HCT116 (cell line): ENCODE data around the gene PLOD2. TPM values are rescaled to one million over a fixed set of nuclear protein-coding genes. Genes with fewer than 3 reads are reported as not detected.

ENCODE experiments used
- ATAC-seq: fragments of 200-7000 bp; cut with Tn5 transposase; 2 replicates; pipeline ENCODE4 v1.9.1; 2020; ENCODE audit warnings: mild to moderate bottlenecking, moderate library complexity
- BruUV-seq: library from RNA; stranded (reverse); fragments of 400-500 nt; replicated peaks from 2 replicates; lab custom pipeline; 2021; lab: Mats Ljungman, UMichigan
- CTCF ChIA-PET: fragments of 300-600 bp; sonication (Branson Sonifier 250); formaldehyde crosslinking; loops from one replicate; lab custom pipeline; 2021; ENCODE audit warnings: antibody characterized with exemption; lab: Charles Lee
- POLR2A ChIA-PET: fragments of 300-600, 350-600 bp; sonication (Branson Sonifier 250); formaldehyde crosslinking; loops from one replicate; lab custom pipeline; 2021; ENCODE audit warnings: antibody characterized with exemption; lab: Charles Lee
- RAD21 ChIA-PET, 2 experiments: fragments of 300-600 bp; sonication (Branson Sonifier 250); formaldehyde crosslinking; loops; one replicate each; lab custom pipeline; 2023; ENCODE audit warnings: low total read pairs in 2 of 2; ENCODE audit not compliant: uncharacterized antibody in 2 of 2, unreplicated experiment in 2 of 2, low non-redundant PET in 1 of 2; lab: Charles Lee
- DNase-seq: peaks from one replicate; pipeline ENCODE4 v3.0.0-alpha.2; 2010; ENCODE audit warnings: low read depth, low spot score
- H2AFZ ChIP-seq: fragments of 200-600 bp; shearing (Covaris generic), sonication (generic); 2 replicates; pipeline ENCODE4 v1.6.1; 2017; ENCODE audit warnings: low read depth, mixed run types, mixed read lengths, antibody characterized with exemption, low read length; ENCODE audit not compliant: poor library complexity, severe bottlenecking
- H3K27ac ChIP-seq: 2 replicates; pipeline ENCODE4 v1.5.1; 2012; ENCODE audit warnings: low read depth, low read length
- H3K27me3 ChIP-seq: fragments of 200-600 bp; sonication (generic); 2 replicates; pipeline ENCODE4 v1.6.1; 2016; ENCODE audit warnings: mixed run types, low read length, mixed read lengths; ENCODE audit not compliant: insufficient read depth
- H3K36me3 ChIP-seq, 2 experiments: fragments of 200-500 bp in 1 of 2; fragments of 200-600 bp in 1 of 2; sonication (Bioruptor generic) in 1 of 2; sonication (generic) in 1 of 2; 2 replicates each; pipeline versions ENCODE4 v1.5.1 to v1.6.1; 2014 to 2016; ENCODE audit warnings: low read length in 2 of 2, inconsistent platforms in 1 of 2, mixed read lengths in 1 of 2, mixed run types in 1 of 2; ENCODE audit not compliant: insufficient read depth in 2 of 2, control insufficient read depth in 1 of 2
- H3K4me1 ChIP-seq, 2 experiments: fragments of 200-600 bp in 1 of 2; sonication (generic) in 1 of 2; 2 replicates each; pipeline versions ENCODE4 v1.5.1 to v1.6.1; 2012 to 2017; ENCODE audit warnings: low read length in 2 of 2, inconsistent platforms in 1 of 2, mild to moderate bottlenecking in 1 of 2, mixed read lengths in 1 of 2, mixed run types in 1 of 2, moderate library complexity in 1 of 2; ENCODE audit not compliant: insufficient read depth in 2 of 2, control insufficient read depth in 1 of 2
- H3K4me2 ChIP-seq: fragments of 200-600 bp; sonication (generic); 2 replicates; pipeline ENCODE4 v1.6.1; 2017; ENCODE audit warnings: mixed run types, low read length, mixed read lengths
- H3K4me3 ChIP-seq, 2 experiments: fragments of 200-600 bp in 1 of 2; sonication (generic) in 1 of 2; replicated peaks in 1 of 2; 2 replicates each; pipeline ENCODE4 v1.5.1; 2011 to 2016; ENCODE audit warnings: low read length in 2 of 2, control low read depth in 1 of 2, low read depth in 1 of 2, mild to moderate bottlenecking in 1 of 2, mixed read lengths in 1 of 2, mixed run types in 1 of 2
- H3K79me2 ChIP-seq: fragments of 200-600 bp; sonication (generic); 2 replicates; pipeline ENCODE4 v1.6.1; 2017; ENCODE audit warnings: mild to moderate bottlenecking, mixed run types, low read length, moderate library complexity, mixed read lengths; ENCODE audit not compliant: insufficient read depth
- H3K9ac ChIP-seq: fragments of 200-600 bp; sonication (generic); 2 replicates; pipeline ENCODE4 v1.6.1; 2016; ENCODE audit warnings: low read length, mixed read lengths
- H3K9me2 ChIP-seq: fragments of 200-600 bp; sonication (generic), shearing (Covaris generic); 2 replicates; pipeline ENCODE4 v1.6.1; 2017; ENCODE audit warnings: mixed run types, mild to moderate bottlenecking, moderate library complexity; ENCODE audit not compliant: insufficient read depth
- H3K9me3 ChIP-seq, 2 experiments: fragments of 200-500 bp in 1 of 2; fragments of 200-600 bp in 1 of 2; sonication (Bioruptor generic) in 1 of 2; sonication (generic) in 1 of 2; 2 replicates each; pipeline ENCODE4 v1.6.1; 2014 to 2017; ENCODE audit warnings: low read length in 2 of 2, mixed read lengths in 2 of 2, inconsistent platforms in 1 of 2, low read depth in 1 of 2, mild to moderate bottlenecking in 1 of 2, mixed run types in 1 of 2, moderate library complexity in 1 of 2; ENCODE audit not compliant: control insufficient read depth in 1 of 2, insufficient read depth in 1 of 2
- H4K20me1 ChIP-seq: fragments of 200-600 bp; sonication (generic), shearing (Covaris generic); 2 replicates; pipeline ENCODE4 v1.6.1; 2017; ENCODE audit warnings: mixed run types, mild to moderate bottlenecking, moderate library complexity; ENCODE audit not compliant: insufficient read depth
- CTCF ChIP-seq, 3 experiments: fragments of 200-600 bp in 1 of 3; sonication (generic) in 1 of 3; IDR thresholded peaks in 2 of 3; conservative IDR thresholded peaks in 1 of 3; 2 replicates each; pipeline ENCODE4 v1.5.1; 2012 to 2017; ENCODE audit warnings: low read depth in 2 of 3, low read length in 2 of 3, antibody characterized with exemption in 1 of 3, borderline replicate concordance in 1 of 3, control low read depth in 1 of 3, mild to moderate bottlenecking in 1 of 3, mixed read lengths in 1 of 3, mixed run types in 1 of 3, moderate library complexity in 1 of 3; ENCODE audit not compliant: insufficient read depth in 1 of 3
- FOSL1 ChIP-seq: IDR thresholded peaks from 2 replicates; pipeline ENCODE4 v1.6.1; 2012; ENCODE audit warnings: low read depth
- JUND ChIP-seq: IDR thresholded peaks from 2 replicates; pipeline ENCODE4 v1.6.1; 2012
- MAX ChIP-seq: IDR thresholded peaks from 2 replicates; pipeline ENCODE4 v1.6.1; 2012
- SRF ChIP-seq: IDR thresholded peaks from 2 replicates; pipeline ENCODE4 v1.6.1; 2012; ENCODE audit warnings: low read depth
- TCF7L2 ChIP-seq: IDR thresholded peaks from 2 replicates; pipeline ENCODE4 v1.7.0; 2011; ENCODE audit warnings: borderline replicate concordance, inconsistent platforms; ENCODE audit not compliant: insufficient read depth, insufficient read length; ENCODE audit errors: extremely low read depth
- intact Hi-C: fragments of 100-400 bp; cut with micrococcal nuclease; formaldehyde crosslinking; loops from 2 replicates; pipeline ENCODE4 v1.10.0; 2022
- total RNA-seq: library from RNA; stranded (reverse); gene quantifications from one replicate; pipeline ENCODE4 v1.2.1, GENCODE V29; 2021; ENCODE audit not compliant: unreplicated experiment

The PLOD2 gene
- total RNA-seq, 1 experiment from 2014 or later: 25.8 TPM

GRCh38 chr3:146160321-146160963, 542 bp downstream of the PLOD2 start:
- CTCF ChIA-PET: interaction anchor here (0.7 to 1.3 kb wide), 4 partner anchors 27 to 384 kb away, joined by 3 to 8 read pairs (median 4); no protein-coding TSS in a partner anchor

More at GRCh38 chr3:146160321-146160963, 542 bp downstream of the PLOD2 start:
- Histone ChIP-seq H3K4me3 (peak overlapping the region; percentile 64 to 71), H3K27ac (peak overlapping the region; percentile 69), H3K4me1 (peaks cover 9 to 20% of the 10 kb centered on the region in 2 experiments; a peak in 3 of 4 replicates), H3K4me2 (peak overlapping the region; percentile 89), H2AFZ (peak overlapping the region; percentile 55), H3K36me3 (no peaks in the 10 kb centered on the region), H3K79me2 (no peaks in the 10 kb centered on the region), H3K27me3 (no peaks in the 10 kb centered on the region), H3K9ac (peak overlapping the region; percentile 70), H4K20me1 (no peaks in the 10 kb centered on the region), H3K9me3 (no peaks in the 10 kb centered on the region), H3K9me2 (no peaks in the 10 kb centered on the region)
- ChIA-PET RAD21 (no interaction called here), POLR2A (no interaction called here)
- BruUV-seq: no TSS peak
- DNase-seq: peak; percentile 57
- peak; percentile 63 for ATAC-seq
- TF ChIP-seq MAX (peak; percentile 55; the same call in 1 of the 2 replicates), CTCF (IDR thresholded peaks at IDR 0.05 in 2 of 3, conservative IDR thresholded peaks at IDR 0.05 in 1 of 3; ENCODE audit: borderline replicate concordance in 1 of 3, insufficient read depth in 1 of 3, low read depth in 2 of 3, low read length in 2 of 3) (peak; percentile 22 to 37 (median 29); a peak in 3 of 6 replicates), FOSL1 (peak; percentile 42), SRF (no peak), JUND (peak; percentile 41; the same call in 1 of the 2 replicates), TCF7L2 (peak; percentile 79)
- intact Hi-C loops: no loop called here
